ENCODE results near the gene DGCR2.

DGCR2 gene, protein sequence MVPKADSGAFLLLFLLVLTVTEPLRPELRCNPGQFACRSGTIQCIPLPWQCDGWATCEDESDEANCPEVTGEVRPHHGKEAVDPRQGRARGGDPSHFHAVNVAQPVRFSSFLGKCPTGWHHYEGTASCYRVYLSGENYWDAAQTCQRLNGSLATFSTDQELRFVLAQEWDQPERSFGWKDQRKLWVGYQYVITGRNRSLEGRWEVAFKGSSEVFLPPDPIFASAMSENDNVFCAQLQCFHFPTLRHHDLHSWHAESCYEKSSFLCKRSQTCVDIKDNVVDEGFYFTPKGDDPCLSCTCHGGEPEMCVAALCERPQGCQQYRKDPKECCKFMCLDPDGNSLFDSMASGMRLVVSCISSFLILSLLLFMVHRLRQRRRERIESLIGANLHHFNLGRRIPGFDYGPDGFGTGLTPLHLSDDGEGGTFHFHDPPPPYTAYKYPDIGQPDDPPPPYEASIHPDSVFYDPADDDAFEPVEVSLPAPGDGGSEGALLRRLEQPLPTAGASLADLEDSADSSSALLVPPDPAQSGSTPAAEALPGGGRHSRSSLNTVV
- long read RNA-seq, full-length matches to known transcripts: 83 of 178 reads
- long read RNA-seq, partial matches to known transcripts: 25 of 178 reads
- long read RNA-seq, other reads (novel, unspliced or antisense): 70 of 178 reads

DNA sequence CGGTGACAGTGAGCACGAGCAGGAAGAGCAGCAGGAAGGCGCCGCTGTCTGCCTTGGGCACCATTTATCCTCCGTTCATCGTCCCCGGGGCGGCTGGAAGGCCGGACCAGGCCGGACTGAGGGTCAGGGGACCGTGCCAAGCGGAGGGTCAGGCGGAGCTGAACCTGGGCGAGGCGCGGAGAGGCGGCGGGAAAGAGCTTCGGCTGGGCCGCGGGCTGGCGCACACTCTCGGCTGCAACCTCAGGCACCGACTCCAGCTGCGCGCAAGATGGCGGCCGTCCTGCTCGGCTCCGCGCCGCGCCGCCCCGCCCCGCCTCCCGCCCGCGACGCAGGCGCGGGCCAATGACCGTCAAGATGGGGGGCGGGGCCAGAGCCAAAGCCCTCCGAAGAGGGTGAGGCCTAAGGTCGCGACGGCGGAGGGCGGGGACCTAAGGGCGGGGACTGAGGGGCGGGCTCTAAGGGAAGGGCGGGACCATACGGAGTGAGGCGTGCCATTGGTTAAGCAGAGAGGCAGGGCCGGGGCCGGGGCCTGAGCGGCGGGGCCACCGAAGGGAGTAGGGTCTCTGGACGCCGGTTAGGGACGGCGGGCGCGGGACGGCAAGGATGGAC lies at the start of gene DGCR2:
Gene DGCR2 (minus strand): TSS at position 270 of the 609 bp plus-strand sequence. CDS start 206 bp downstream, at position 64.
- DNase-seq (ENCODE audit: low read depth in 1 of 2, low spot score in 1 of 2): peak; percentile 90 to 95
- TF ChIP-seq, protein P1, sequence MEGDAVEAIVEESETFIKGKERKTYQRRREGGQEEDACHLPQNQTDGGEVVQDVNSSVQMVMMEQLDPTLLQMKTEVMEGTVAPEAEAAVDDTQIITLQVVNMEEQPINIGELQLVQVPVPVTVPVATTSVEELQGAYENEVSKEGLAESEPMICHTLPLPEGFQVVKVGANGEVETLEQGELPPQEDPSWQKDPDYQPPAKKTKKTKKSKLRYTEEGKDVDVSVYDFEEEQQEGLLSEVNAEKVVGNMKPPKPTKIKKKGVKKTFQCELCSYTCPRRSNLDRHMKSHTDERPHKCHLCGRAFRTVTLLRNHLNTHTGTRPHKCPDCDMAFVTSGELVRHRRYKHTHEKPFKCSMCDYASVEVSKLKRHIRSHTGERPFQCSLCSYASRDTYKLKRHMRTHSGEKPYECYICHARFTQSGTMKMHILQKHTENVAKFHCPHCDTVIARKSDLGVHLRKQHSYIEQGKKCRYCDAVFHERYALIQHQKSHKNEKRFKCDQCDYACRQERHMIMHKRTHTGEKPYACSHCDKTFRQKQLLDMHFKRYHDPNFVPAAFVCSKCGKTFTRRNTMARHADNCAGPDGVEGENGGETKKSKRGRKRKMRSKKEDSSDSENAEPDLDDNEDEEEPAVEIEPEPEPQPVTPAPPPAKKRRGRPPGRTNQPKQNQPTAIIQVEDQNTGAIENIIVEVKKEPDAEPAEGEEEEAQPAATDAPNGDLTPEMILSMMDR (IDR thresholded peaks at IDR 0.05; ENCODE audit: insufficient read depth, low read length): no peak
- TF ChIP-seq, protein P2, sequence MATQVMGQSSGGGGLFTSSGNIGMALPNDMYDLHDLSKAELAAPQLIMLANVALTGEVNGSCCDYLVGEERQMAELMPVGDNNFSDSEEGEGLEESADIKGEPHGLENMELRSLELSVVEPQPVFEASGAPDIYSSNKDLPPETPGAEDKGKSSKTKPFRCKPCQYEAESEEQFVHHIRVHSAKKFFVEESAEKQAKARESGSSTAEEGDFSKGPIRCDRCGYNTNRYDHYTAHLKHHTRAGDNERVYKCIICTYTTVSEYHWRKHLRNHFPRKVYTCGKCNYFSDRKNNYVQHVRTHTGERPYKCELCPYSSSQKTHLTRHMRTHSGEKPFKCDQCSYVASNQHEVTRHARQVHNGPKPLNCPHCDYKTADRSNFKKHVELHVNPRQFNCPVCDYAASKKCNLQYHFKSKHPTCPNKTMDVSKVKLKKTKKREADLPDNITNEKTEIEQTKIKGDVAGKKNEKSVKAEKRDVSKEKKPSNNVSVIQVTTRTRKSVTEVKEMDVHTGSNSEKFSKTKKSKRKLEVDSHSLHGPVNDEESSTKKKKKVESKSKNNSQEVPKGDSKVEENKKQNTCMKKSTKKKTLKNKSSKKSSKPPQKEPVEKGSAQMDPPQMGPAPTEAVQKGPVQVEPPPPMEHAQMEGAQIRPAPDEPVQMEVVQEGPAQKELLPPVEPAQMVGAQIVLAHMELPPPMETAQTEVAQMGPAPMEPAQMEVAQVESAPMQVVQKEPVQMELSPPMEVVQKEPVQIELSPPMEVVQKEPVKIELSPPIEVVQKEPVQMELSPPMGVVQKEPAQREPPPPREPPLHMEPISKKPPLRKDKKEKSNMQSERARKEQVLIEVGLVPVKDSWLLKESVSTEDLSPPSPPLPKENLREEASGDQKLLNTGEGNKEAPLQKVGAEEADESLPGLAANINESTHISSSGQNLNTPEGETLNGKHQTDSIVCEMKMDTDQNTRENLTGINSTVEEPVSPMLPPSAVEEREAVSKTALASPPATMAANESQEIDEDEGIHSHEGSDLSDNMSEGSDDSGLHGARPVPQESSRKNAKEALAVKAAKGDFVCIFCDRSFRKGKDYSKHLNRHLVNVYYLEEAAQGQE (IDR thresholded peaks at IDR 0.05; ENCODE audit: insufficient replicate concordance, low read depth): no peak
- TF ChIP-seq SPI1 (IDR thresholded peaks at IDR 0.05; ENCODE audit: borderline replicate concordance, low read depth): no peak
- TF ChIP-seq GABPA (IDR thresholded peaks at IDR 0.05; ENCODE audit: low read depth): no peak
- TF ChIP-seq POLR2AphosphoS5 (IDR thresholded peaks at IDR 0.05; ENCODE audit: low read depth): peak; percentile 40; the same call in 1 of the 2 replicates
- Histone ChIP-seq H3K27ac (replicated peaks) (peak within 1 kb of the TSS; percentile 71), H3K27me3 (ENCODE audit: insufficient read depth, poor library complexity, severe bottlenecking) (no peaks in the 10 kb centered on the region), H3K4me3 (replicated peaks; ENCODE audit: insufficient read depth, low read length) (peak within 1 kb of the TSS; percentile 96)

DNA sequence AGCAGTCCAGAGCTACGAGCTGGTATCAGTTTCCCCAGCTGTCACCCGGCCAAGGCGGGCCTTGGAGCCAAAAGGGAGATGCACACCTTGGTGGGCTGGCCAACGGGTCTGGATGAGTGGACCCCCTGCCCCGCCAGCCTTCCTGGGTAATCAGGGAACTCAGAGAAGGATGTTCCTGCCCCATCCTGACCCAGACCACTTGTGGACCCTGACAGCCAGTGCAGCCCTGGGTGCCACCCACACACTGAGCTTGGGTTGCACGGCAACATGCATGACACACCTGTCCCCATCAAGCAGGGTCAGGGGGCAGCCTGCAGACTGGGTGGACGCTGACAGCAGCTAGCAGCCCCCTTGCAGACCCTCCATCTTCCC lies 47.7 kb upstream of the DGCR2 start:
- Histone ChIP-seq H3K4me3 (replicated peaks; ENCODE audit: insufficient read depth, low read length) (no peak overlapping the region), H3K27ac (replicated peaks) (no peak overlapping the region), H3K27me3 (ENCODE audit: insufficient read depth, poor library complexity, severe bottlenecking) (peaks cover 33% of the 10 kb centered on the region)
- DNase-seq (ENCODE audit: low read depth in 1 of 2, low spot score in 1 of 2): no peak
- TF ChIP-seq SPI1 (IDR thresholded peaks at IDR 0.05; ENCODE audit: borderline replicate concordance, low read depth) (no peak), GABPA (IDR thresholded peaks at IDR 0.05; ENCODE audit: low read depth) (no peak), POLR2AphosphoS5 (IDR thresholded peaks at IDR 0.05; ENCODE audit: low read depth) (no peak)
- TF ChIP-seq, protein P1 (IDR thresholded peaks at IDR 0.05; ENCODE audit: insufficient read depth, low read length): no peak
- TF ChIP-seq, protein P2 (IDR thresholded peaks at IDR 0.05; ENCODE audit: insufficient replicate concordance, low read depth): no peak

GRCh38 chr22:19169002-19169946 lies 47.1 kb upstream of the DGCR2 start:
- Histone ChIP-seq H3K4me3 (replicated peaks; ENCODE audit: insufficient read depth, low read length) (no peak overlapping the region), H3K27me3 (ENCODE audit: insufficient read depth, poor library complexity, severe bottlenecking) (peaks cover 33% of the 10 kb centered on the region), H3K27ac (replicated peaks) (no peak overlapping the region)
- DNase-seq (ENCODE audit: low read depth in 1 of 2, low spot score in 1 of 2): no peak
- no peak for TF ChIP-seq SPI1 (IDR thresholded peaks at IDR 0.05; ENCODE audit: borderline replicate concordance, low read depth)
- TF ChIP-seq GABPA (IDR thresholded peaks at IDR 0.05; ENCODE audit: low read depth): no peak
- no peak for TF ChIP-seq POLR2AphosphoS5 (IDR thresholded peaks at IDR 0.05; ENCODE audit: low read depth)
- TF ChIP-seq, protein P1 (IDR thresholded peaks at IDR 0.05; ENCODE audit: insufficient read depth, low read length): no peak
- TF ChIP-seq, protein P2 (IDR thresholded peaks at IDR 0.05; ENCODE audit: insufficient replicate concordance, low read depth): no peak

Measured in HL-60 (cell line).